Omental fat pad (tissue), 4 donors: ENCODE data around the gene PLCH1. TPM values are rescaled to one million over a fixed set of nuclear protein-coding genes. Genes with fewer than 3 reads are reported as not detected.

Experiments used
- ATAC-seq: fragments of 150-250 bp; one replicate; pipeline ENCODE4 v1.9.1; 2016; ENCODE audit warnings: mild to moderate bottlenecking, moderate library complexity; ENCODE audit not compliant: low FRiP score
- DNase-seq: peaks from one replicate; pipeline ENCODE4 v3.0.0-alpha.2; 2019; ENCODE audit warnings: low spot score
- CTCF ChIP-seq, 3 donors: fragments of 450-650 bp; IDR thresholded peaks; one replicate each; pipeline ENCODE4 v1.5.1; 2016 to 2017; ENCODE audit warnings: antibody characterized with exemption in 3 of 3, mild to moderate bottlenecking in 3 of 3, moderate library complexity in 2 of 3
- total RNA-seq, 4 donors: library from RNA; depleted of rRNA; stranded (reverse); fragments of >200 nt; gene quantifications; one replicate each; pipeline ENCODE4 v1.1.0, GENCODE V29; 2016

Gene PLCH1
- total RNA-seq, 4 donors from 2014 or later, result 0.12 to 3.2 (median 0.23) TPM

- TF ChIP-seq CTCF (IDR thresholded peaks at IDR 0.05), result no peak
- ATAC-seq (no peak), DNase-seq (no peak)
Measured at GRCh38 chr3:155697542-155697941, 47.3 kb downstream of the PLCH1 start.

- TF ChIP-seq CTCF (IDR thresholded peaks at IDR 0.05), result no peak
- no peak for ATAC-seq
- DNase-seq, result no peak
Measured at GRCh38 chr3:155690921-155691320, 54.0 kb downstream of the PLCH1 start.

DNA sequence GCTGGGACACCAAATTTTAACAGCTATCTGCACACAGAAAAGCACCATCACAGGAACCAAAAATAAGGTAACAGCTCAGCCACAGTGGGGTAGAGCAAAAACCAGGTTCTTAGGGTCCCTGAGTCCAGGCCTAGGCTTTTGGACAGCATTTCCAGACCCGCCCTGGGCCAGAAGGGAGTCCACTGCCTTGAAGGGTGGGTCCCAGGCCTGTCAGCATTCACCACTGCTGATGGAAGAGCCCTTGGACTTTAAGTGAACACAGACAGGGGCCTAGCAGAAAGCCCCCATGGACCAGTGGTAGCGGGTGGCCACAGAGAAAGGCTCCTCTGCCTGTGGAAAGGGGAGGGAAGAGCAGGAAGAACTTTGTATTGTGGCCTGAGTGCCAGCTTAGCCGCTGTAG is 56.4 kb downstream of the PLCH1 start:
- DNase-seq (no peak), ATAC-seq (no peak)
- TF ChIP-seq CTCF (IDR thresholded peaks at IDR 0.05), result no peak

GRCh38 chr3:155683344-155683720 is 61.5 kb downstream of the PLCH1 start:
- DNase-seq, result no peak
- no peak for ATAC-seq
- TF ChIP-seq CTCF (IDR thresholded peaks at IDR 0.05), result no peak

DNA sequence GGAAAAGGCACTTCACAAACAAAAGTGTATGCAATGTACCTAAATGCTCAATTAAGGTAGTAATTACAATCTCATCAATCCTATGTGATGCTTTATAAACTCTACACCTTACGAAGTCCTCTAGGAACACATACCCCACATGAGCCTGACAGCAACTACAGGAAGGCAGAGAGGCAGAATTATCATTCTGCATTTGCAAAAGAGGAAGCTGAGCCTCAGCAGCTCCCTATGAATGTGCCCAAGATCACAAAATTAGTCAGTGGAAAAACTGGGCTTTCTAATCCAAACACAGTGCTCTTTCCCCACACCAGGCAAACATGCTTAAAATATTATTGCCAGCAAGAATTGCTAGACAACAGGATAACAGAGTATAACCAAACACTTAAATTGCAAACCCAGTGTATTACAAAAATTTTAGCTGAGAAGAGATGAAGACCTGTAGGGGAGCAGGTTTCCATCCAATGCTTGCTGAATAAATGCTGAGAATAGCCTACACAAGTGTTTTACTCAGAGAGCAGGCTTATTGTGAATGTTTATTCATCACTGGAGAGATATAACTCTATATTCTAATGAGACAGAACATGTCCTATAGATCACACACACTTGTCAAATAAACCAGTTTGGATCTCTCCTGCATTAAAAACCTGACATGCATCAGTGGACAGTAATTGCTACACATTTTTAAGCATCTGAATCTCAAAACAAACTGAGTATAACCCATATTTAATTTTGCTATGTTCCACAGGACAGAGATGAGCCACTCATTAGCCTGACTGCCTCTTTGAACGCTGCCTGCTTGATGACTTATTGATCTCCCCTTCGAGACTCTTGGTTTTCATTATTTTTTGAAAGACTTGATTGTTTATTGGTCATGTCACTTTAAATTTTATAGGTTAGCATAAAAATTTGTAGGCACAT is 62.2 kb downstream of the PLCH1 start:
- ATAC-seq (no peak), DNase-seq (no peak)
- TF ChIP-seq CTCF (IDR thresholded peaks at IDR 0.05), result no peak

DNA sequence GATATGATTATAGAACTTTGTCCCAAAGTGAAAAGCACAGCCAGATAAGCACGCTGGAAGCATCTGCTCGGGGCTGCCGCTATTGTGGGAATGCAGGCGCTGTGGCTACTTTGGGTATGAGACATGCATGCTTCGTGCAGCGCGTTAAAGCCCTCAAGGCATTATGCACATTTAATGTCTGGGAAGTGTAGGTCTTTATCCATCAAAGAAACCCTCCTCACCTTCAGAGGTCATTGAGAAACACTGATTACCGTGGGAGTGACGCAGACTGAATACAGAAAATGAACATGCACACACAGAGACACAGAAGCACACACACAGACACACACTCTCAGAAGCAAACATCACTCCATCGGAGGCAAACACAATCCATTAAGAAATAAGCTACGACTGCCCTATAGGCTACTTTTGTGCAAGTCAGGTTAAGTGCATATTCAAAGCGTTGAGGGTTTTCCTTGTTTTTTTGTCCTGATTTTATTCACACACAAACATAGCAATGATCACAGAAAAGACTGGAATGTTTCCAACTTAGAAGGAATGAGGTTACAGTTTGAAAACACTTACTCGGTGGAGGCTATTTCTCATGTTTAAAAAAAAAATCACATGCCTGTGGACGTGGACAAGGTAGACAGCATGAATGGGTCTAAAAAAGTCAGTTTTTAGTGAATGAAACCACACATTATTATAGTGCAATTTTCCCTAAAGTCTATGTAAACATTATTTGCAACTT is 68.5 kb downstream of the PLCH1 start:
- no peak for TF ChIP-seq CTCF (IDR thresholded peaks at IDR 0.05)
- DNase-seq, result no peak
- ATAC-seq, result no peak
